ENCODE data around the gene CFAP126.
"Not testable (repeated sequence)": the region's sequence is repeated elsewhere in the genome, so short reads cannot be mapped to it uniquely, and the experiment has no call there.

Gene CFAP126

DNA sequence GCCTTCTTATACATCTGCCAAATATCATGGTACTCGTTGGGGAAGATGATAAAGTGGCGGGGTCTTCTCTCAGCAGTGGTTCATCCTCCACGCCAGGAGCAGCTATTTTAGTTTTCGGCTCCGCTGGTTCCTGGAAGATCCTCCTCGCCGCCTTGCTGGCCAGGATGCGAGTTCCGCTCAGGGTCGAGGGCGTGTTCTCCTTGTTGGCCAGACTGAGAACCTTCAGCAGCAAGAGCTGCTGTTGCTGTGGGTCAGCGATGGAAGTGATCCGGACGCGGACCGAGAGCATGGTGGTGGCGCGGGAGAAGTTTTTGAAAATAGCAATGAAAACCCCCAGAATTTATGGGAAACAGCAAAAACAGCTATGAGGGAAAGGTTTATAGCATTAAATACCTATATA is 11.4 kb upstream of the CFAP126 start:
- no peak for DNase-seq

DNA sequence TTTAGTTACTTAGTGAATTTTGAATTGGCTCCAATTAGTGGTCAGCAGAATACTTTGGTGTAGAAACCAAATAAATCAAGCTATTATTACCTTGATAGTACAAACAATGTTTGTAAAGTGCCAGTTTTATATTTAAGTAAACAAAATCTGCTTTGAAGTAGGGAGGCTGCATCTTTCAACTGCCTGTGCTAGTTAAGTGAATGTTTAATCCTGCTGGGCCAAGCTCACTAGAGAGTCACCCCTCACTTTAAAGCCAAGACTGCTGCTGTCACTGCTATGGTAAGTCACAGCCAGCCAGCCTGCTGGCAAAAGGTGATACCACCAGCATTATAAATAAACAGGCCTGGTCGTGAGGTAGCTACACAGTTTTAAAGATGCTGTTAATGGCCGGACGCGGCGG is 10.3 kb upstream of the CFAP126 start:
- DNase-seq, result no peak

- DNase-seq, result no peak
These were observed 6.7 kb upstream of the CFAP126 start for GRCh38 chr1:161374373-161374772.

GRCh38 chr1:161373442-161373841 is 5.8 kb upstream of the CFAP126 start:
- no peak for DNase-seq

DNA sequence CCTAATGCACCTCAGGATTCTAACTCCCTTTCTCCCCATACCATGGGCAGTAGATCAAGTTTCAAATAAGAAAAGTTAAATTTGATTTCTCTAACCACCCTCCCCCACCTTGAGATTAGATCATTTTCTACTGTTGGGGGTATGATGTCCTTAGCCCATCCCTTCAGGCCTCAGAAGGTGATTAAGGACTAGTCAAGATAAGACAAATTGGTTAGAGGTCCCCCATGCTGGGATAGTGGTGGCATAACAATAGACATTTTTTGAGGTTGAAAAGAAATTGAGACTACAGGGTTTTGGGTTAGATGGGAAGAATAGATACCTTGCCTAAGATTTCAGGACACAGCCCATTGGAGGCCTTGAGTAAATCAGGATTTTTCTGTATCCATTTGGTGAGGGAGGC is 2.5 kb downstream of the CFAP126 start:
- DNase-seq, result no peak

- DNase-seq, result no peak
These were observed 3.3 kb downstream of the CFAP126 start for GRCh38 chr1:161364332-161364731.

GRCh38 chr1:161359291-161359690 is 8.4 kb downstream of the CFAP126 start:
- no peak for DNase-seq

GRCh38 chr1:161357073-161357472 is 10.6 kb downstream of the CFAP126 start:
- DNase-seq, result no peak

GRCh38 chr1:161351482-161351881 is 16.2 kb downstream of the CFAP126 start:
- DNase-seq, result no peak

GRCh38 chr1:161350671-161351070 is 17.0 kb downstream of the CFAP126 start:
- DNase-seq, result no peak

GRCh38 chr1:161342821-161343220 is 24.9 kb downstream of the CFAP126 start:
- no peak for DNase-seq

DNA sequence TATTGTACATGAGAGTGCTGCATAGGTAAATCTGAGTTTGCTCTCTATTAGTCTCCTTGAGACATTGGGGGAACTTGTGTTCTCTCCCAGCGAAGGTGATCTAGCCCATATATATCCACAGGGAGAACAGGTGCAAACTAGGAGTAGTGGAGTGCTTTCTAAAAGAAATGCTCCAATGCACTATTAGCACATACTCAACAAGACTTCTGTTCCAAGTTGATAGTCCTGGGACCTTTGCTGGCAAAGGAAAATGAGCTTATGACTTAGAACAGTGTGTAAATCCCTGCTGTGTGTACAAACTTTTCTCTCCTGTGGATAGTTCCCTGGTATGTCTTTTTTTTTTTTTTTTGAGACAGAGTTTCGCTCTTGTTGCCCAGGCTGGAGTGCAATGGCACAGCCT is 25.5 kb downstream of the CFAP126 start:
- DNase-seq, result no peak

DNA sequence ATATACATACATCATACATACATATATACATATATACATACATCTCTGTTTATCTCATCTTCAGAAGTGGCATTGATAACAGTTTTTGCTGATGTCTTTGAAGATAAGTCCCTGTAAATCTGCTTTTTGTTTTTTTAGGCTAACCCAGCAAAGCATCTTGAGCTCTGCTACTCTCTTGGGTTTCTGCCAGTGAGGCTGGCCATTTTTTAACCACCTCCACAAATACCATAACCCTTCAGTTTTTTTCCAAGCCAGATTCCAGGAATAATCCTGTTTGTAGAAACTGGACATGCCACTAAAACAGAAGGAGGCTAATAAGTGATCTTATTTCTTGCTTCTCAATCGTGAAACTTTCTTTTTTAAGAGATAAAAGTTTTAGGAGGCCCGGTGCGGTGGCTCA is 31.9 kb downstream of the CFAP126 start:
- no peak for DNase-seq

DNA sequence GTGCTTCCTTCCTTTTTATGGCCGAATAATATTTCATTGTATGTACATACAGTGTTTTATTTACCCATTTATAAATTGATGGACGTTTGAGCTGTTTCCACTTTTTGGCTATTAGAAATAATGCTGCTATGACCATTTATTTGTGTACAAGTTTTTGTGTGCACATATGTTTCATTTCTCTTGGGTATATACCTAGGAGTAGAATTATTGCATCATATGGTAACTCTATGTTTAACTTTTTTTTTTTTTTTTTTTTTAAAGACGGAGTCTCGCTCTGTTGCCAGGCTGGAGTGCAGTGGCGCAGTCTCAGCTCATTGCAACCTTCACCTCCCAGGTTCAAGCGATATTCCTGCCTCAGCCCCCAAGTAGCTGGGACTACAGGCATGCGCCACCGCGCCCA is 34.5 kb downstream of the CFAP126 start:
- no peak for DNase-seq

DNA sequence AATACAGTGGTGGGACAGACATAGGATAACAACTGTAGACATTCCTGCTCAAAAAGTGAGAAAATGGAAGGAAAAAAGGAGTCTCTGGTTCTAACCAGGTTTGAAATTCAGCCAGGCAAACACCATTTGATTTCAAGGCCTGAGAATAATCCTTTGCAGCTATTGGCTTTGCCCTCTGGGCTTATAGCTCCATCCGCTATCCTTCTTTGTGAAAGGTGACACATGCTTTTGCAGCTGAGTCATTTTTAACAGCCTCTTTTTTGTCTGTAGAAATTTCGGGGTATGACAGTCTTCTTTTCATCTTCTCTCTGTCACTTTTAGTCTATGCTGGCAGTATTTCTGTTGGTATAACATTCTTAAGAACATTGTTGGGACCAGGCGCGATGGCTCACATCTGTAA is 37.3 kb downstream of the CFAP126 start:
- DNase-seq, result no peak

GRCh38 chr1:161324020-161324419 is 43.7 kb downstream of the CFAP126 start:
- no peak for DNase-seq

DNA sequence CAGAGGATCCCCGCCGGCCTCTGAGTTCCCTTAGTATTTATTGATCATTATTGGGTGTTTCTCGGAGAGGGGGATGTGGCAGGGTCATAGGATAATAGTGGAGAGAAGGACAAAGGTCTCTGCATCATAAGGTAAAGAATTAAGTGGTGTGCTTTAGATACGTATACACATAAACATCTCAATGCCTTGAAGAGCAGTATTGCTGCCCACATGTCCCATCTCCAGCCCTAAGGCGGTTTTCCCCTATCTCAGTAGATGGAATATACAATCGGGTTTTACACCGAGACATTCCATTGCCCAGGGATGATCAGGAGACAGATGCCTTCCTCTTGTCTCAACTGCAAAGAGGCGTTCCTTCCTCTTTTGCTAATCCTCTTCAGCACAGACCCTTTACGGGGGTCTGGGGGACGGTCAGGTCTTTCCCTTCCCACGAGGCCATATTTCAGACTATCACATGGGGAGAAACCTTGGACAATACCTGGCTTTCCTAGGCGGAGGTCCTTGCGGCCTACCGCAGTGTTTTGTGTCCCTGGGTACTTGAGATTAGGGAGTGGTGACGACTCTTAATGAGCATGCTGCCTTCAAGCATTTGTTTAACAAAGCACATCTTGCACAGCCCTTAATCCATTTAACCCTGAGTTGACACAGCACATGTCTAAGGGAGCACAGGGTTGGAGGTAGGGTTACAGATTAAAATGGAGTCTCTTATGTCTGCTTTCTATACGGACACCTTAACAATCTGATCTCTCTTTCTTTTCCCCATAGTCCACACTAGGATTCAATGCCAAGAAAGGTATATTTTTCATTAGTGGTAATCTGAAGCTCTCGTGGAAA is 51.6 kb downstream of the CFAP126 start:
- DNase-seq, result not testable (repeated sequence)

Data from activated effector memory CD4-positive, alpha-beta T cell treated with Interleukin-2 at 50 U/mL for 16 hours (primary cell).